Activated effector memory CD4-positive, alpha-beta T cell treated with anti-CD3 and anti-CD28 coated beads, Interleukin-2, amount 50 U/mL, for 16 hours (primary cell): ENCODE data around the gene PPP2R5C.
A peak's percentile ranks its signal among the peaks of the same experiment; 100 is the strongest.
"Not testable (repeated sequence)": the region's sequence is repeated elsewhere in the genome, so short reads cannot be mapped to it uniquely, and the experiment has no call there.

ENCODE experiments used
- DNase-seq: peaks from one replicate; pipeline ENCODE4 v3.0.0-alpha.2; 2020

PPP2R5C gene

GRCh38 chr14:101727611-101728366 is 33.7 kb upstream of the PPP2R5C start:
- no peak for DNase-seq

- DNase-seq, result no peak
Measured at GRCh38 chr14:101728367-101728742, 33.2 kb upstream of the PPP2R5C start.

- DNase-seq, result no peak
Measured at GRCh38 chr14:101729382-101729781, 32.1 kb upstream of the PPP2R5C start.

GRCh38 chr14:101730157-101730556 is 31.4 kb upstream of the PPP2R5C start:
- not testable (repeated sequence) for DNase-seq

GRCh38 chr14:101730626-101731186 is 30.8 kb upstream of the PPP2R5C start:
- no peak for DNase-seq

- peak; percentile 93 for DNase-seq
Measured at GRCh38 chr14:101731187-101732080, 30.1 kb upstream of the PPP2R5C start.

- DNase-seq, result no peak
Measured at GRCh38 chr14:101732118-101732517, 29.4 kb upstream of the PPP2R5C start.

GRCh38 chr14:101733211-101733610 is 28.3 kb upstream of the PPP2R5C start:
- DNase-seq, result no peak

GRCh38 chr14:101734246-101734847 is 27.2 kb upstream of the PPP2R5C start:
- DNase-seq, result no peak

GRCh38 chr14:101735453-101735852 is 26.1 kb upstream of the PPP2R5C start:
- DNase-seq, result no peak

GRCh38 chr14:101736071-101736470 is 25.4 kb upstream of the PPP2R5C start:
- DNase-seq, result no peak

GRCh38 chr14:101736585-101736984 is 24.9 kb upstream of the PPP2R5C start:
- DNase-seq, result no peak

- DNase-seq, result peak; percentile 75
Measured at GRCh38 chr14:101737414-101738339, 23.8 kb upstream of the PPP2R5C start.

- DNase-seq, result no peak
Measured at GRCh38 chr14:101738703-101739320, 22.7 kb upstream of the PPP2R5C start.

GRCh38 chr14:101739446-101740141 is 21.9 kb upstream of the PPP2R5C start:
- no peak for DNase-seq

GRCh38 chr14:101740981-101741380 is 20.5 kb upstream of the PPP2R5C start:
- no peak for DNase-seq

- no peak for DNase-seq
Measured at GRCh38 chr14:101743701-101744100, 17.8 kb upstream of the PPP2R5C start.

- DNase-seq, result not testable (repeated sequence)
Measured at GRCh38 chr14:101744382-101744781, 17.1 kb upstream of the PPP2R5C start.

GRCh38 chr14:101749756-101750155 is 11.8 kb upstream of the PPP2R5C start:
- peak; percentile 41 for DNase-seq

- no peak for DNase-seq
Measured at GRCh38 chr14:101754893-101755292, 6.6 kb upstream of the PPP2R5C start.
